Activated CD4-positive, alpha-beta T cell treated with anti-CD3 and anti-CD28 coated beads for 4 hours (primary cell): Measurements from ENCODE around the gene ADARB1.

ENCODE experiments used
- DNase-seq, 2 donors: peaks; one replicate each; pipeline ENCODE4 v3.0.0-alpha.2; 2020

The ADARB1 gene

DNA sequence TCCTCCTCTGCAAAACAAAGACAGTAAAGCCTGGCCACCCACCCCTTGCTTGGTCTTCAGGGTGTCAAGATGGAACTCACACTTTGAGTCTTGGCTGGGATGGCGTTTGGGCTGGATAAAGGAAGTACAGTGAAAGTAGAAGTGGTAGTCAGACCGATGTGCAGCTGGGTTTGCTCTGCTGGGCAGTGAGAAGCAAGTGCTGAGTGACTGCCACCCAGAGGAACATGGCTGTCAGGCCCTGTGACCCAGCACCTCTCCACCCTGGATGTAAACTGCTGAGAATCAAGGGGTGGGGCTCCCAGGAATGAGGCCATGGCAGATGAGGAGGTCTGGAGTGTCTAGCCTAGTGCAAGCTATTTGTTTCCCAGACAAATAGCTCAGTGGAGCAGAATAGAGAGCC, 162.1 kb downstream of the ADARB1 start:
- DNase-seq, result no peak

DNA sequence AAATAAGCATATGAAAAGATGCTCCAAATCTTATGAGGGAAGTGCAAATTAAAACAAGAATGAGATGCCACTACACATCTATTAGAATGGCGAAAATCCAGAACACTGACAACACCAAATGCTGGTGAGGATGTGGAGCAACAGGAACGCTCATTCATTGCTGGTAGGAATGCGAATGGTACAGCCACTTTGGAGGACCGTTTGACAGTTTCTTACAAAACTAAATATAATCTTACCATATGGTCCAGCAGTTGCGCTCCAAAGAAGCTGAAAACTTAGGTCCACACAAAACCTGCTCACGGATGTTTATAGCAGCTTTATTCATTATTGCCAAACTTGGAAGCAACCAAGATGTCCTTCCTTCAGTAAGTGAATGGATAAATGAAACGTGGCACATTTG, 163.0 kb downstream of the ADARB1 start:
- DNase-seq, result no peak

DNA sequence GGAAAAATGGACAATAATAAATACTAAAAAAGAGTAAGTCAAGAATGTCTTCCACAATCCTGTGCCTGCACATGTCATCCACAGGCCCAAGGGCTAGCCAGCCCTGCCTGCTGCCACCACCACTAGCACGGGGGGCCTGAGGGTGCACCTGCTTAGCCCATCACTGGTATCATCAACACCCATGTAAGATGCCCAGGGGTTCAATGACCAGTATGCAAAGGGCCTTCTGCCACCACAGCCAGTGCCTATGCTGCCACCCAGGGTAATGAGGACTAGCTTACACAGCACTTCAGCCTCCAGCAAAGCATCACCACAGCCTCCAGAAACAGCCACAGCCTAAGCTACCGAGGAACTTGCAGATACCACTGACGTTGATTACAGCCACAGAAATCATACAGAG, 167.0 kb downstream of the ADARB1 start:
- DNase-seq, result no peak

DNA sequence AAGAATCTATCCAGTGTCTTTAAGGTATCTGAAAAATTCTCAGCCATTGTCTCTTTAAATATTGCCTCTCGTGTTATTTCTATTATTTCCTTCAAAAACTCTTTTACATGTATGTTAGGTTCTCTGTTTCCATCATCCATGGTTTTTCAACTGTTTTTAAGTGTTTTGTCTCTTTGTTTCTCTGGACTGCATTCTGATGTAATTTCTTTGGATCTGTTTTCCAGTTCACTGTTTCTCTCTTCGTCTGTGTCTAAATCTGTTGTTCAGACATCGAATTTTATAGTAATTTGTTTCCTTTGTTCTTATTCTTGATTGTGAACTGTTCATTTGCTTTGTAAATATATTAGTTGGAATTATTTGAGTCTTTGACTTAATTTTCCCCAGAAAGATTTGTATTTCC, 169.2 kb downstream of the ADARB1 start:
- no peak for DNase-seq

DNA sequence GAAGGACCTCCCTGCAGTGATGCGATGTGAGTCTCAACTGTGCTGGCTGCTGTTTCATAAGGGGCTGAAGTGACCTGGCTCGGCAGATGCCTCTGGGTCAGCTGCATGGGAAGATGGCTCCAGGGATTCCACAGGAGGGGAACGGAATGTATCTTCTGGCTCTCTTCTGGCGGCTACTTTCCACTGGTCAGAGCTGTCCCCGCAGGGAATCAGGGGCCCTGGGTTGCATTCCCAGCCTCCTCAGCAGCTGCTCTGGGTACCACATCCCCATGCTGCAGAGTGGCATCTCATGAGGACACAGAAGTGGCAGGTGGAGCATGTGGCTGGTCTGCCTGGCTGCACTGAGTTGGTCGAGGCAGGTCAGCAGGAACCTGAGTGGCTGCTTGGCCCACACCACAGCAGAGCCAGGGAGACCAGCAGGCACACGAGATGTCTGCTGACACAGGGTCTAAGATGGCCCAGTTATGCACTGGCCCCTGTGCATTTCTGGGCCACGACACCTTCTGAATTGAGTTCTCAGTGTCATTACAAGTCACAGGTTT, 170.5 kb downstream of the ADARB1 start:
- DNase-seq, result no peak

DNA sequence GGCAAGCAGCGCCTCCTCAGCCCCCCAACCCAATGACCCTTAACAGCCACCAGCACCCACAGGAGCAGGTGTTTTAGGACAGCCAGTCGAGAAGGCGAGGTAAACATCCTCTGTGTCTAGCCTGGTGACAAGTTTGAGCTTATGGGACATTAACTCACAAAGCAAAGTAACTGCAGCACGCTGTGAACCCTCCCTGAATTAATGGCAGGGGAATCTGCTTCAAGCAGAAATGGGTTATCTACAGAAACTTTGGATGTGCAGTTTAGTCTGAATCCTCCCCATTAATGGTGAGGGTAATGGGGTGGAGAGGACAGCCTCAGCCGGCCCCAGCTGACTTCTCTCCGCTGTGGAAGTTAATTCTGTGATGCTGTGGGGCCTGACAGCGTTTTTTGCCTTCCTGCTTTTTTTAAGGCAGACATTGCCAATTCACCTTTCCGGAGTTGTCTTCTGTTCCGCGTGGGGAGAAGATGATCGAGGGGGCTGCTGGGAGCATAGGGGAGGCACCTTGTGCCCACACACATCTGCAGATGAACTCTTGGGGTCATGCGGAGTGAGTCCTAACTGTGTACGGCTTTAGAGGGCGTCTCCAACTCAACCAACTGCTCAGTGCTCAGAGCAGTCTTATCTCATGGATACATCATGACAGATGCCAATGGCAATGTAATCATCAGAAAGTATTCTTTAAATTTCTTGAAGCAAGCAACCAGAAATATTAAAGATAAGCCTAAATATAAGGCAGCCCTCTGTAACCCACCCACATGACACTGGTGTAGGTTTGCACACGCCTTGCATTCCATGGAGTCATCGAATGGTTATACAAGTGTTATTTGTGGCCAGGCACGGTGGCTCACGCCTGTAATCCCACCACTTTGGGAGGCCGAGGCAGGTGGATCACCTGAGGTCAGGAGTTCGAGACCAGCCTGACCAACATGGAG, 172.3 kb downstream of the ADARB1 start:
- no peak for DNase-seq

DNA sequence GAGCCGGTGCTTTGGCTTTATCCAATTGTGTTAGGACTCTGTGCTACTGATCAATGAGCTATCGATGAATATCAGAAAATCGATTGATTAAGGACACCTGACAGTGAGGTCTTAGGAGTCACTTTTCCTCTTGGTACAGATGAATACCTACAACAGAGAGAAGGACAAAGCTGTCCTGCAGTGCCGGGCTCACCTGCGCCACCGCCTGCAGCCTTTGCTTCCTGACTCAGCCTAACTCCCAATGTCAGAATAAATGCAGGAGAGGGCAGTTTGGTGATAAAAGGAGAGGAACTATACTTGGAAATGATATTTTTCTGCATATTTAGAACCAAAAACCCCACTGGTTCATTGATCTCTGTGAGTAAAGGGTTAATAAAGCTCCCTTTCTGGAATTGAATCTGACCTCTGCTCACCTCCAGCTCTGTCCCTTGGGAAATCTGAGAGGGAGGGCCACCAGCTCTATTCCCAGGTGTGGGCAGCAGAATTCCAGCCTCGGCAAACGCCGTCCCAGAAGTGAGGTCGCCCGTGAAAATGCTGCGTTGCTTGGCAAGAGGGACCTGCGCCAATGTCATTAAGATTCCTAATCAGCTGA, 174.0 kb downstream of the ADARB1 start:
- no peak for DNase-seq

DNA sequence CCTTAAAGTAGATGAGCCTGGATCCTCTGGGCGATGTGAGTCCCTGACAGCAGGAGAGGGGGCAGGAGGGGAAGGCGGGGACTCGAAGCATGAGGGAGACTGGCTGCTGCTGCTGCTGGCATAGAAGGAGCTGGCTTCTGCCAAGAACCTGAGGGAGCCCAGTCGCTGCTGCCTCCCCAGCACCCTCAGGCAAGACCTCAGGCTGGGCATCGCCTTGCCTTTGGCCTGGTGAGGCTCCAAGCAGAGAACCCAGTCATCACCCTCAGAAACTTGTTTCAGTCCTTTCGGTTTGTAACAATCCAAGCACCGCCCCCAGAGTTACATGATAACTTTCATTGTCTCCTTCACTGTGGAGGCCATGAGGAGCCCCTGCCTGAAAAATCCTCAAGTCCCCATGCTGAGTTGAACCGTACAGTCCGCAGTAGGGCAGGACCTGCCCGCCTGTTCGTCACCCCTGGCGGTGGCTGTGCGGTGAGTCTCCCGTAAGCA, 174.6 kb downstream of the ADARB1 start:
- no peak for DNase-seq

DNA sequence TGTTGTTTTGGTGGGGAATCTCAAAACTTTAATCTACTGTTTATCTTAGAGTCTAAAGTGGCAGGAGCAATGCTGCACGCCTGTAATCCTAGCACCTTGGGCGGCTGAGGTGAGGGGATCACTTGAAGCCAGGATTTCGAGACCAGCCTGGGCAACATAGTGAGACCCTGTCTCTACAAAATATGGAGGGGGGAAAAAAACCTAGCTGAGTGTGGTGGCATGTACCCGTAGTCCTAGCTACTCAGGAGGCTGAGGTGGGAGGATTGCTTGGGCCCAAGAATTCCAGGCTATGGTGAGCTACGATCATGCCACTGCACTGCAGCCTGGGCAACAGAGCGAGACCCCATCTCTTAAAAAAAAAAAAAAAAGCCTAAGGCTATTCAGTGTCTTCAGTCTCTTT, 175.2 kb downstream of the ADARB1 start:
- DNase-seq, result no peak

DNA sequence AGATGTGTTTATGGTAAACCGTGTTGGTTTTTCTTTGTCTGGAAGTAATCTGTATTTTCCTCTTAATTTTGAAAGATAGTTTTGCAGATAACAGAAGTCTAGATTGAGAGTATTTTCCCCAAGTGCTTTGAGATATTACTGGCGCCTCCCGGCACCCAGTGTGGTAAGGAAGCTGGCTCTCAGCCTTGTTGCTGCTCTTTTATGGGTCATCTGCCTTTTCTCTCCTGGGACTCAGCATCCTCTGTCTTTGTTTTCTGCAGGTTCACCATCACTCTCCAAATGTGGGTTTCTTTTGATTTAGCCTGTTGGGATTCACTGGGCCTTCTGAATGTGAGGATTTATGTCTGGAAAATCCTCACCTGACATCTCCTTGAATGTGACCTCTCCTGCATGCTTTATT, 175.9 kb downstream of the ADARB1 start:
- DNase-seq, result no peak

DNA sequence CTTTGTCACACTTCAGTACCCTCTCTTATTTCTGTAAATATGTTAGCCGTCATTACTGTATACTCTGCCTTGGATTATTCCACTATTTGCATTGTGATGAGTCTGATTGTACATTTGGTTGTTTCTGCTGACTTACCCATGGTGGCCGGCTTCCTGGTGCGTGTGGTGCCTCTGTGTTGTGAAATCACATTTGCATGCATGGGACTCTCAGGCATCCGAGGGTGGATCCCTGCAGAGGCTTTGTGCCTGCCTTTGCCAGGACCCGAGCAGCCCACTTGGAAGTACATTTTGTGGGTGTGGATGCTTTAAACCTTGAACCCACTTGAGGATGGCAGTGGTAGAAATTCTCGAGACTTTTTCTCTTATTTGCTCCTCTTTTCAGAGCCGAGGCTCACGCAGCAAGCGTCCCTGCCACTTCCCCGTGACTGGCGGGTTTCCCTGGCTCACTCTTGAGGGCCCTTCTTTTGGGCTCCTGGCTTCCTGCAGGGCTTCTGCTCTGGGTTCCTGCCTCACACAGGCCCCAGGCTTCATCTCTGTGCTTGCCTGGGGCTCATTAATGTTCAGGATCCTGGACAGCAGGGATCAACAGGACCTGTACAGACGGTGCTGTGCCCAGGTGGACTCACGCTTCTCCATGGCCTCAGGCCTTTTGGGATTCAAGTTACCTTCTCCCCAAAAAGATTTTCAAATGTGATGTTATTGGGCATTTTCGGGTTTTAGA, 176.7 kb downstream of the ADARB1 start:
- no peak for DNase-seq

DNA sequence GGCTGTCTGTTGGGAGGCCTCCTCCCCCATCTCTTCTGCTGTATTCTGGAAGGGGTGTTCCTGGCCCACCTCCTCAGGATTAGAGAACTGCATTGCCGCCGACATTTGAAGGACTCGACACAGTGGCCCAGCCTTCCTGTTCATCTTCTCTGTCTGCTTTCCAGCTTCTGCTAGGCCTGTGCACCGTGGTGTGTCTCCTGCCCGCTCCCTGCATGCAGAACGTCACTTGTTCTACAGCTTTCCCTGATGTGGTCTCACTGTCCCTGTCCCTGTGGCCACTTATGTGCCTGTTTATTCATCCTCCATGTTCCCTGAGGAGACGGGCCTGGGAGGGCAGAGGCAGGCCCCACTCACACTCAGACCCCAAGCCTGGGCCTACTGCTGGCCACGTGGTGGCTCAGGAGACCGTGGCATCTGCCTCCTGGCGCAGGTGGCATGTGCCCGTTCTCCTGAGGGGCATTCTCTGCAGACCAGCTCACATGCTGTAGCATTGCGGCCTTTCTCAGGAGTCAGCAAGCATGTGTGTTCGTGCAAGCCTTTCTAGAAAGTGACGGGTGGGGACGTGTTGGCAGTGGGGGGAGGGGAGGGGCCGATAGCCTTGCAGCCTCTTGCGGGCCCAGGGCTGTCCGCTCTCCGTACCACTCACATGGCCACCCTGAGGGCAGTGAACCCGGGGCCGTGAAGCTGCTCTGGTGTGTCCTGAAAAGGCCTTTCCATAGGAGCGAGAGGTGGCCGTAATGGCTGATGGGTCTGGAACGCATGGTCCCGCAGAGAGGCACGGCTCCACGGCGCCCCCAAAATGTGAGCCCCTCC, 177.5 kb downstream of the ADARB1 start:
- no peak for DNase-seq

DNA sequence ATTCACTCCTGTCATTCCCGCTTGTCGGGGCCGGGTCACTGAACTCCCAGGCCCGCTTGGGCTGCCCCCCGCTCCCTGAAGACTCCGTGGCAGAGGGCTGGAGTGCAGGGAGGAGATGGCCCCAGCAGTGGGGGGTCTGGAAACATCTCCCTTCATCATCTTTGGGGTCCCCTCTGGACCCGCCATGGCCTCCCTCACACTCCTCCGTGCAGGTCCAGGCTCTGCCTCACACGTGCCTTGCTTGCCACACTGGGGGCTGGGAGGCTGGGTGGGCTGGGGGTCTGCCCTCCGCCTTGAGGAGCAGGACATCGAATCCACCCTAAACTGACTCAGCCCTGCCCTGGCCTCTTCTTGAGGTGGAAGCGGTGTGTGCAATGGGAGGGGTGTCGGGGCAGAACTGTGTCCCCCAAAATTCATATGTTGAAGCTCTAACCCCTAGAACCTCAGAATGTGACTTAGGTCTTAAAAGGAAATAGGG, 178.1 kb downstream of the ADARB1 start:
- no peak for DNase-seq

DNA sequence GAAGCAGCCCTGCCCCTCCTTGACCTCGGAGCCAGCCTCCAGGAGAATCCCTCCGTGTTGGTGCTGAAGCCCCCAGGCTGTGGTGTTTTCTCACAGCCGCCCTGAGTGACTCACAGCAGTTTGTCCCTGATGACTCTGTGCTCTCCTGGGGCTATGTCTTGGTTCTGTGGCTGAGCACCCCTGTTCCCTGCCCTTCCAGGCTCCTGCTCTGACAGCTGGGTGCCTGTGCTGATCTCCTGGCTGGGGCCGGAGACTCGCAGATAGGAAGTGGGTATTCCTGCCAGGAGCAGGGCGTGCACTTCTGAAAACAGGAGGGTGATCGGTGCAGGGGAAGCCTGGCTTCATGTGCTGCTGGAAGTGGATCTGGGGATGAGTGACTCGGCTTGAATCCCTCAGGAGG, 178.8 kb downstream of the ADARB1 start:
- DNase-seq, result no peak

DNA sequence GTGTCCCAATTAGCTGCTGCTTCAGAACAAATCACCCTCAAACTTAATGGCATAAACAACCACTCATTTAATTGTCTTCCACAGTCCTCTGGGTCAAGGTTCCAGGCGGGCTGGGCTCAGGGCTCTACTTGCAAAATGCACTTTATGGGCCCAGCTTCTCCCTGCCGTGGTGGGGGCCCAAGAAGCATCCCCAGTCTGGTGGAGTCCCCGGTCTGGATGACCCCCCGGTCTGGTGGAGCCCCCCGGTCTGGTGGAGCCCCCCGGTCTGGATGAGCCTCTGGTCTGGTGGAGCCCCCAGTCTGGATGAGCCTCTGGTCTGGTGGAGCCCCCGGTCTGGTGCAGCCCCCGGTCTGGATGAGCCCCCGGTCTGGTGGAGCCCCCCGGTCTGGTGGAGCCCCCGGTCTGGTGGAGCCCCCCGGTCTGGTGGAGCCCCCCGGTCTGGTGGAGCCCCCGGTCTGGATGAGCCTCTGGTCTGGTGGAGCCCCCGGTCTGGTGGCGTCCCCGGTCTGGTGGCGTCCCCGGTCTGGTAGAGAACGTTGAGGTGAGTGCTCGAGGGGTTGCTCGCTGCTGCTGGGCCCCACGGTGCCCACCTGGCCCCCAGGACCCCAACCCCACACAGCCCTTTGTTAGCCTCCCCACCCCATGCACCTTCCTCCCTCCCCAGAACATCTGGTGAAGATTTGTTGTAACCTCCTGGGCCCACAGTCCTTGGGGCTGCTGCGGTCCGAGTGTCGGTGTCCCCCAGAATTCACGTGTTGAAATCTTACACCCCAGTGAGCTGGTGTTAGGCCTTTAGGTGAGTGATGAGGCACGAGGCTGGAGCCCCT, 179.5 kb downstream of the ADARB1 start:
- DNase-seq, result no peak

DNA sequence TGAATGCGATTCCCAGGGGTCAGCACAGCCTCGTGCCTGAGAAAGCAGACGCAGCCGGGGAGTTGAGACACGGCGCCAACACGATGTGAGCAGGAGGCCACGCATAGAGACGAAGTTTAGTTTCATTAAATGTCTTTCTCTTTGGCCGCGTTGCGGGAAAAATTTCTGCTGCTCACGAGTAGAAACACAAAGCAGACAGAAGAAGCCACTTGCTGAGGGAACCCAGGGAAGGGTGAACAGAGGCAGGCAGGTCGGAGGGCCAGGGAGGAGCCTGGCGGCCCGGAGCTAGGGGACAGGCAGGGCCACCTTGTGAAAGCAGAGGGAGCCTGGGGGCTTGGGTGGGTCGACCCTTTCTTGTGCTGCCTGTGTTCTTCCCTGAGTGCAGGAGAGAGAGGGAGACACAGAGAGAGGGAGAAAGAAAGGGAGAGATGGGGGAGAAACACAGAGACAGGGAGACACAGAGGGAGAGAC, 180.1 kb downstream of the ADARB1 start:
- DNase-seq, result no peak

DNA sequence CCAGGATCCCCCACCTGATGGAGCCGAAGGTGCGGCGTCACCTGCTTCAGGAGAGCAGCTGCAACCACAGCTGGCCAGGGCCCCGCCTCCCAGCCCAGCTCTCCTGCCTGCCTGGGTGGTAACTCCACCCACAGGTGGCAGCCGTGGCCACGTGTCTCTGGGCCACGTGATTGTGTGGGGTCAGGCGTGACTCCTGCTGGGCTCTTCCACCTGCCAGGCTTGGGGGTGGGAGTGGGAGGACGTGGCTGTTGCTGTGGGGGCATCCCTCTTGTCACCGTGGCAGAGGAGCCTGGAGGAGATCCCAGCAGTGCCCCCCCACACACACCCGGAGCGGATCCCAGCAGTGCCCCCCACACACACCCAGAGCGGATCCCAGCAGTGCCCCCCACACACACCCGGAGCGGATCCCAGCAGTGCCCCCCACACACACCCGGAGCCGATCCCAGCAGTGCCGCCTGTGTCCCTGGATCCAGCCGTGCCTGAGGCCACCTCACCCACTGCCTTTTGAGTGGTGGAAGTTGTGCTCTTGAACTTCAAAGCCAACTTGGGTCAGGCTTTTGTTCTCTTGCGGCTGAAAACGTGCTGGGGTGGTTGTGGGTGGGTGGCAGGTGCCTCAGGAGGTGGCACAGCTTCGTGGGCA, 181.1 kb downstream of the ADARB1 start:
- DNase-seq, result no peak

DNA sequence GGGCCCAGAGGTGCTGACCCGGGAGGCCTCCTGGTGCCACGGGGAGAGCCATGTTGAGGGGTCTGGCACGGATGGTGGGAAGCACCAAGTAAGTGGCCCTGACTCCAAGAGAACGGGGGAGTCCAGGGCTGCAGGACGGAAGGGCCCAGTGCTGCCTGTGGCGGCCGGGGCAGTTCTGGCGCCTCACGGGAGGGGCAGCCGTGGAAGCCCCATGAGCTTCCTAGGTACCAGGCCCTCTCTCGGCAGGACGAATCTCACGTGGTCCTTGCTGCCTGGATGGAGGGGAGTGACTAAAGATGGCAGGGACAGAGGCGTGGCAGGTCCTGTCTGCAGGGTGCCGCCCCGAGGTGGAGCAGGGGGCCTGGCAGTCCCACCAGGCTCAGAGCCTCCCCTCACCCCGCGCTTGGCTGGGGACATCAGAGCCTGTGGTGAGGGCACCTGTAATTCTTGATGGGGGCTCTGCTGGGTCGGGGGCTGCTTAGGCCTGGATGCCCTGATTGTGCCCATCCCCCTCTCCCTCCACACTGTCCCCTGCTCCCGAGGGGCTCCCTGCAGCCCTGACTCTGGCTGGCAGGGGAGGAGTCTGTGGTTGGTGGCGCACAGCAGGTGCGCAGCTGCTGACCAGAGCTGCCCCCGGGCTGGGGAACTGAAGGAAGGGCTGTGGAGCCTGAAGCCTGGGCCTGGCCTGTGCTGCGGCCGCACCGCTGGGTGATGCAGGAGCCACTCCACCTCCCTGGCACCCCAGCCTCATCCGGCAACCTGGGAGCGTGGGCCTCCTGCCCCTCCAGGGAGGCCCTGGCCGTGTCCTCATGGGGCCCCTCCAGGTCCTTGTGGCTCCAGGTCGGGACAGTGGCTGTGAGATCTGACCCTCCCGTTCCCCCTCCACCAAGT, 181.9 kb downstream of the ADARB1 start:
- no peak for DNase-seq

DNA sequence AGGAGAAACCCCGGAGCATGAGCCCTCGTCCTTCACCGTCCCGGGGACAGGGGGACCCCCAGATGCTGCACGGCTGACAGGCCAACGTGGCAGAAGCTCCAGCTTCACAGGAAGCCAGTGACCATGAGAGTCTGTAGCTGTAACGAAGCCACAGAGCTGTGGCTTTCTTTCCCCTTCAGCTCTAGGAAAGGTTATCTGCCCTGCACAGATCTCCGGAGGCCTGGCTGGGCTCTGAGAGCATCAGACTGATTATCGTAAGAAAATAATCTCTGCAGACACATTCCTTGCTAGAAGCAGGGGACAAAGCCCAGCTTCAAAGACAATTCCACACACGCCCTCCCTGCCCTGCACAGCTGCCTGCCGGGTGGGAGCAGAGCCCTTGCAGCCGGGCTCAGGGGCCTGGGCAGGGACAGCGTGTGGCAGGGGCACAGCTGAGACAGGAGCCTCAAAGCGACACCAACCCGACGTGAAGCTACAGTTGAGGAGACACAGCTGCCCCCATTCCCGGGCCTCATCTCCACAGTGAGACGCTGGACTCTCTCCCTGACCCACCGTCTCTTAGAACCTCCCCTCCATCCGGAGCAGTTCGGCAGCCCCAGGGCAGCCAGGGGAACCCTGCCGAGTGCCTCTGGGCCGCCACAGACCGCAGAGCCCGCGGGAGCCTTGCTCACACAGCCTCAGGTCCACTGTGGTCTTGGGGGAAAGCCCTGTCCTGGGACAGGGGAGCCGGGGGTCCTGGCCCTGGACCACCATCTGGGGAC, 182.7 kb downstream of the ADARB1 start:
- no peak for DNase-seq
